Ishikawa (cell line): Measurements from ENCODE around the gene OVOL3.

Source experiments
- CEBPB ChIP-seq: IDR thresholded peaks from 2 replicates; pipeline ENCODE4 v1.6.1; 2012
- CREB1 ChIP-seq: IDR thresholded peaks from 2 replicates; pipeline ENCODE4 v1.6.1; 2012; ENCODE audit warnings: low read depth
- EGR1 ChIP-seq: IDR thresholded peaks from 2 replicates; pipeline ENCODE4 v1.6.1; 2012
- EP300 ChIP-seq: IDR thresholded peaks from 2 replicates; pipeline ENCODE4 v1.6.1; 2012; ENCODE audit warnings: borderline replicate concordance
- FOXM1 ChIP-seq: IDR thresholded peaks from 2 replicates; pipeline ENCODE4 v1.6.1; 2012; ENCODE audit warnings: low read depth, borderline replicate concordance
- NFIC ChIP-seq: IDR thresholded peaks from 2 replicates; pipeline ENCODE4 v1.6.1; 2012
- RAD21 ChIP-seq: IDR thresholded peaks from 2 replicates; pipeline ENCODE4 v1.6.1; 2012; ENCODE audit warnings: low read depth
- TAF1 ChIP-seq: IDR thresholded peaks from 2 replicates; pipeline ENCODE4 v1.6.1; 2012; ENCODE audit warnings: low read depth, mild to moderate bottlenecking
- TCF12 ChIP-seq: IDR thresholded peaks from 2 replicates; pipeline ENCODE4 v1.6.1; 2012; ENCODE audit warnings: low read depth
- TEAD4 ChIP-seq: IDR thresholded peaks from 2 replicates; pipeline ENCODE4 v1.6.1; 2012
- YY1 ChIP-seq: IDR thresholded peaks from 2 replicates; pipeline ENCODE4 v1.6.1; 2012; ENCODE audit warnings: low read depth
- ZBTB7A ChIP-seq: IDR thresholded peaks from 2 replicates; pipeline ENCODE4 v1.6.1; 2012; ENCODE audit warnings: low read depth
- TF ChIP-seq, protein P1 (sequence below): IDR thresholded peaks from 2 replicates; pipeline ENCODE4 v1.6.1; 2012
- TF ChIP-seq, protein P2 (sequence below): IDR thresholded peaks from 2 replicates; pipeline ENCODE4 v1.6.1; 2012
- TF ChIP-seq, protein P3 (sequence below): IDR thresholded peaks from 2 replicates; pipeline ENCODE4 v1.6.1; 2012; ENCODE audit warnings: low read depth, mild to moderate bottlenecking

OVOL3 gene

DNA sequence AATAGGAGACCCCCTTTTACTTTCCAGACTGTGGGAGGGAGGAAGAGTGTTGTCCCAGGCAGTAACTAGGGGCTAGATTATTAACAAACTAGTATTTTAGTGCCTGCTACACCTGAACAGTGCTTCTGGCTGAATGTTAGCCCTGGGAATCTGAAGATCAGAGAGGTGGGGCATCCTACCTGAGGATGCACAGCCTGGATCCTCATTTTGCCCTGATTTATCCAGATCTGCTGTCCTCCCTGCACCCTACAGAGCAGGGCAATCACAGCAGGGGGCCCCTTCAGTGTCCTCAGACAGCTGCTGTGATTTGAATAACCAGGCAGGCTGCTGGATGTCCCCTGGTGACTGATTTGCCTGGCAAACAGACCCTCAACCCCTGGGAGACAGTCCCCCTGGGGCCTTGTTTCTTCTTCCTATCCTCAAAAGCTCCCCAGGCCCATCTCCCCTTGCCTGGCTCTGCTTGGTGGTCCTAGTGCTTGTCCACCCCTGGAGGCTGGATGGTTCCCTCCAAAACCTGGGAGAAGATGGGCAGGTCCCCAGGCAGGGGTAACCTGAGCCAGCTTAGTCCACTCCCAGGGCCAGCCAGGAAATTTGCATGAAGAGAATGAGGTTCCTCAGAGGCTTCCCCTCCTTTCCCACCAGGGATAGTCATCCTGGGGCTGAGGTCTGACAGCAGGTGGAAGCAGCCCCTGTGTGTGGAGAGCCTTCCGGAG lies at the start of gene OVOL3:
Gene OVOL3 (plus strand): TSS at position 657 of the 713 bp plus-strand sequence. CDS start 60 bp downstream, outside the sequence.
- TF ChIP-seq, protein P1, sequence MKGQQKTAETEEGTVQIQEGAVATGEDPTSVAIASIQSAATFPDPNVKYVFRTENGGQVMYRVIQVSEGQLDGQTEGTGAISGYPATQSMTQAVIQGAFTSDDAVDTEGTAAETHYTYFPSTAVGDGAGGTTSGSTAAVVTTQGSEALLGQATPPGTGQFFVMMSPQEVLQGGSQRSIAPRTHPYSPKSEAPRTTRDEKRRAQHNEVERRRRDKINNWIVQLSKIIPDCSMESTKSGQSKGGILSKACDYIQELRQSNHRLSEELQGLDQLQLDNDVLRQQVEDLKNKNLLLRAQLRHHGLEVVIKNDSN, result no peak
- TF ChIP-seq NFIC (no peak), CREB1 (no peak), TEAD4 (no peak), ZBTB7A (no peak), TCF12 (no peak), CEBPB (no peak), EGR1 (no peak), EP300 (no peak), RAD21 (no peak), TAF1 (no peak), YY1 (no peak), FOXM1 (no peak)
- TF ChIP-seq, protein P2, sequence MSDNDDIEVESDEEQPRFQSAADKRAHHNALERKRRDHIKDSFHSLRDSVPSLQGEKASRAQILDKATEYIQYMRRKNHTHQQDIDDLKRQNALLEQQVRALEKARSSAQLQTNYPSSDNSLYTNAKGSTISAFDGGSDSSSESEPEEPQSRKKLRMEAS, result no peak
- TF ChIP-seq, protein P3, sequence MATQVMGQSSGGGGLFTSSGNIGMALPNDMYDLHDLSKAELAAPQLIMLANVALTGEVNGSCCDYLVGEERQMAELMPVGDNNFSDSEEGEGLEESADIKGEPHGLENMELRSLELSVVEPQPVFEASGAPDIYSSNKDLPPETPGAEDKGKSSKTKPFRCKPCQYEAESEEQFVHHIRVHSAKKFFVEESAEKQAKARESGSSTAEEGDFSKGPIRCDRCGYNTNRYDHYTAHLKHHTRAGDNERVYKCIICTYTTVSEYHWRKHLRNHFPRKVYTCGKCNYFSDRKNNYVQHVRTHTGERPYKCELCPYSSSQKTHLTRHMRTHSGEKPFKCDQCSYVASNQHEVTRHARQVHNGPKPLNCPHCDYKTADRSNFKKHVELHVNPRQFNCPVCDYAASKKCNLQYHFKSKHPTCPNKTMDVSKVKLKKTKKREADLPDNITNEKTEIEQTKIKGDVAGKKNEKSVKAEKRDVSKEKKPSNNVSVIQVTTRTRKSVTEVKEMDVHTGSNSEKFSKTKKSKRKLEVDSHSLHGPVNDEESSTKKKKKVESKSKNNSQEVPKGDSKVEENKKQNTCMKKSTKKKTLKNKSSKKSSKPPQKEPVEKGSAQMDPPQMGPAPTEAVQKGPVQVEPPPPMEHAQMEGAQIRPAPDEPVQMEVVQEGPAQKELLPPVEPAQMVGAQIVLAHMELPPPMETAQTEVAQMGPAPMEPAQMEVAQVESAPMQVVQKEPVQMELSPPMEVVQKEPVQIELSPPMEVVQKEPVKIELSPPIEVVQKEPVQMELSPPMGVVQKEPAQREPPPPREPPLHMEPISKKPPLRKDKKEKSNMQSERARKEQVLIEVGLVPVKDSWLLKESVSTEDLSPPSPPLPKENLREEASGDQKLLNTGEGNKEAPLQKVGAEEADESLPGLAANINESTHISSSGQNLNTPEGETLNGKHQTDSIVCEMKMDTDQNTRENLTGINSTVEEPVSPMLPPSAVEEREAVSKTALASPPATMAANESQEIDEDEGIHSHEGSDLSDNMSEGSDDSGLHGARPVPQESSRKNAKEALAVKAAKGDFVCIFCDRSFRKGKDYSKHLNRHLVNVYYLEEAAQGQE, result no peak

DNA sequence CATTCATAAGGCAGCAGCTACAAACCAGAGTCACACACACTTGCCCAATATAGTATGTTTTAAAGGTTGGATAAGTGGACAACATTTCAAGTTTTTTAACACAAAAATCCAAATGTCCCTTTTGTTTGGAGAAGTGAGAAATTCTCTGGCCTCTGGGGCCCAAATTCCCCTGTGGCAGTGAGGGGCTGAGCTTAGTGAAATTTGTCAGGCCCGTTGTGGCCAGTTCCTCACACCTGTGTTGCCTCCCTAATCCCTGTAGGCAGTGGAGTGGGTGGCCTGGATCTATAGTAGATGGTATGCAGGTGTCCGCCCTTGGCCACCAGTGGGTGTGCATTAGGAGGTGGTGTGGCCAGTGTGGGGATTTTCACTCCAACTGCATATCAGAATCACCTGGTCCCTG lies 49.6 kb upstream of the OVOL3 start:
- no peak for TF ChIP-seq TEAD4
- TF ChIP-seq CEBPB, result no peak
- TF ChIP-seq, protein P3, result no peak
- TF ChIP-seq EP300, result no peak
- no peak for TF ChIP-seq ZBTB7A
- TF ChIP-seq TCF12, result no peak

DNA sequence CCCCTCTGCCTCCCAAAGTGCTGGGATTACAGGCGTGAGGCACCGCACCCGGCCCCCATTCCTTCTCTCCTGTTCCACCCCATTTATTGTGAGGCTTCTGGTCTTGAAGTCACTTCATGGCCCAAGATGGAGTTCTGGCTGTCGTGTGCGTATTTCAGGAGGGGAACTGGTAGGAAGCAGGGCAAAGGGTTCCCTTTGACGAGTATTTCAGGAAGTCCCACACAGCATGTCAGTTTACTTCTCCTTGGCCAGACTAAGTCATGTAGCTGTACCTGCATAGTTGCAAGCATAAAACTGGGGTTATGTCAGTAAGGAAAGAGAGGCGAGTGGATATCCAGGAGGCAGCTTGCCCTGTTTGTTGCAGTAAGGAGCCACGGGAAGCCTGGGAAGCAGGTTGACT lies 46.1 kb upstream of the OVOL3 start:
- no peak for TF ChIP-seq FOXM1
- TF ChIP-seq CREB1, result no peak
- no peak for TF ChIP-seq NFIC
- TF ChIP-seq ZBTB7A, result no peak
- TF ChIP-seq EGR1, result no peak
- TF ChIP-seq, protein P3, result no peak
- TF ChIP-seq, protein P1, result no peak
- TF ChIP-seq, protein P2, result no peak
- no peak for TF ChIP-seq TCF12
- no peak for TF ChIP-seq RAD21
- TF ChIP-seq YY1, result no peak
- no peak for TF ChIP-seq EP300
- no peak for TF ChIP-seq TEAD4

DNA sequence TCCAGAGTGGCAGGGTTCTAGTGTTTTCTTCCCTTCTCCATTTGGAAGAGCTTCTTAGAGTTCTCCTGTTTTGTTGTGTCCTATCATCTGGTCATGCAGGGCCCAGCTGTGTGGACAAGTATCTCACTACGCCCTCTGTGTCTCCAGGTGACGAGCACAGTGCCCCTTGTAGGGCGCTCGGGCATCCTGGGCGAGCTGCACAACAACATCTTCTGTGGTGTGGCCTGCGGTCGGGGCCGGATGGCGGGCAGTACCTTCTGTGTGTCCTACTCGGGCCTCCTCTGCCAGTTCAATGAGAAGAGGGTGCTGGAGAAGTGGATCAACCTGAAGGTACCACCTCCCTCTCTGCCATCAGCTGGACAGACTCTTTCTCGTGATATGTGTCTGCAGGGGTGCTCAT lies 43.3 kb upstream of the OVOL3 start:
- TF ChIP-seq CEBPB (no peak), YY1 (no peak), EP300 (no peak), TAF1 (no peak), EGR1 (no peak), NFIC (no peak), FOXM1 (no peak), ZBTB7A (no peak), RAD21 (no peak), TEAD4 (no peak), CREB1 (no peak), TCF12 (no peak)
- TF ChIP-seq, protein P2, result no peak
- TF ChIP-seq, protein P3, result no peak
- TF ChIP-seq, protein P1, result no peak
